Body of pancreas (tissue), 4 donors: ENCODE data around the gene THSD7B.

Experiments
- POLR2A ChIP-seq, 3 donors: fragments of 450-650 bp; IDR thresholded peaks; one replicate each; pipeline ENCODE4 v1.6.1; 2016; ENCODE audit warnings: antibody characterized with exemption in 3 of 3, mild to moderate bottlenecking in 2 of 3
- TF ChIP-seq, protein P1 (sequence below), 7 experiments: fragments of 450-650 bp in 4 of 7; fragments of 200-600 bp in 3 of 7; sonication (generic) in 3 of 7; IDR thresholded peaks; one replicate each; pipeline ENCODE4 v1.5.1; 2016 to 2019; ENCODE audit warnings: antibody characterized with exemption in 7 of 7

DNA sequence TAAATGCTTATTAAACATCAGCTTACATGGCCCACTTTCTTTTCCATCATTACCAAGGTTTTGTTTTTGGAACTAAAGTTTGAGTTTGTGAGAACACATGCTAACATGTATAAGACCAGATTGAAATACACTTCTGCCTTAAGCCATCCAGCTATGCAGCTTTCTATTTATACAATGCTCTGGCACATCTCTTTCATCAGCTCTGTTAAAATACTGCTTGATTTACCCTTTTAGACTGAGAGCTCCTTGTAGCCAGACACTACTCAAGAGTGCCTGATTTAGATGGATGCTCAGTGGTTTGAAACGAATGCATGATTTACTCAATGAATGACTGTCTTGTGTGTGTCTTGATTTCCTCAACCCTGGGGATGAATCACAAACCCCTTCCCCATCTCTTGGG, 392.5 kb downstream of the THSD7B start:
- TF ChIP-seq, protein P1, sequence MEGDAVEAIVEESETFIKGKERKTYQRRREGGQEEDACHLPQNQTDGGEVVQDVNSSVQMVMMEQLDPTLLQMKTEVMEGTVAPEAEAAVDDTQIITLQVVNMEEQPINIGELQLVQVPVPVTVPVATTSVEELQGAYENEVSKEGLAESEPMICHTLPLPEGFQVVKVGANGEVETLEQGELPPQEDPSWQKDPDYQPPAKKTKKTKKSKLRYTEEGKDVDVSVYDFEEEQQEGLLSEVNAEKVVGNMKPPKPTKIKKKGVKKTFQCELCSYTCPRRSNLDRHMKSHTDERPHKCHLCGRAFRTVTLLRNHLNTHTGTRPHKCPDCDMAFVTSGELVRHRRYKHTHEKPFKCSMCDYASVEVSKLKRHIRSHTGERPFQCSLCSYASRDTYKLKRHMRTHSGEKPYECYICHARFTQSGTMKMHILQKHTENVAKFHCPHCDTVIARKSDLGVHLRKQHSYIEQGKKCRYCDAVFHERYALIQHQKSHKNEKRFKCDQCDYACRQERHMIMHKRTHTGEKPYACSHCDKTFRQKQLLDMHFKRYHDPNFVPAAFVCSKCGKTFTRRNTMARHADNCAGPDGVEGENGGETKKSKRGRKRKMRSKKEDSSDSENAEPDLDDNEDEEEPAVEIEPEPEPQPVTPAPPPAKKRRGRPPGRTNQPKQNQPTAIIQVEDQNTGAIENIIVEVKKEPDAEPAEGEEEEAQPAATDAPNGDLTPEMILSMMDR (IDR thresholded peaks at IDR 0.05): no peak
- TF ChIP-seq POLR2A (IDR thresholded peaks at IDR 0.05): no peak
